MG63 (cell line): Measurements from ENCODE around the gene PPP1CA. TPM values are rescaled to one million over a fixed set of nuclear protein-coding genes. Genes with fewer than 3 reads are reported as not detected.
"Not testable (repeated sequence)": the region's sequence is repeated elsewhere in the genome, so short reads cannot be mapped to it uniquely, and the experiment has no call there.

Experiments
- DNase-seq: peaks from one replicate; pipeline ENCODE4 v3.0.0-alpha.2; 2020
- H3K27me3 ChIP-seq: fragments of 250-450 bp; sonication (Bioruptor Pico); 2 replicates; pipeline ENCODE4 v1.5.1; 2020; ENCODE audit warnings: mild to moderate bottlenecking, moderate library complexity
- H3K36me3 ChIP-seq: fragments of 250-450 bp; sonication (Bioruptor Pico); 2 replicates; pipeline ENCODE4 v1.5.1; 2020; ENCODE audit warnings: mild to moderate bottlenecking, moderate library complexity
- H3K4me3 ChIP-seq: fragments of 250-450 bp; sonication (Bioruptor Pico); 2 replicates; pipeline ENCODE4 v1.5.1; 2020; ENCODE audit warnings: mild to moderate bottlenecking, moderate library complexity
- H3K9me3 ChIP-seq: fragments of 250-450 bp; sonication (Bioruptor Pico); 2 replicates; pipeline ENCODE4 v1.5.1; 2020; ENCODE audit warnings: mild to moderate bottlenecking, moderate library complexity
- total RNA-seq: library from RNA; depleted of rRNA; stranded (reverse); fragments of >200 nt; shearing (Covaris generic); gene quantifications from 2 replicates; pipeline ENCODE4 v1.2.3, GENCODE V29; 2014; ENCODE audit warnings: low replicate concordance

The PPP1CA gene
- total RNA-seq, 1 experiment from 2014 or later, result 262 TPM

- no peak overlapping the region for H3K4me3 ChIP-seq
- H3K36me3 ChIP-seq, result peaks cover 38% of the 10 kb centered on the region
- no peaks in the 10 kb centered on the region for H3K27me3 ChIP-seq
- no peaks in the 10 kb centered on the region for H3K9me3 ChIP-seq
- DNase-seq, result no peak
These were observed 34.9 kb upstream of the PPP1CA start for GRCh38 chr11:67436459-67437081.

DNA sequence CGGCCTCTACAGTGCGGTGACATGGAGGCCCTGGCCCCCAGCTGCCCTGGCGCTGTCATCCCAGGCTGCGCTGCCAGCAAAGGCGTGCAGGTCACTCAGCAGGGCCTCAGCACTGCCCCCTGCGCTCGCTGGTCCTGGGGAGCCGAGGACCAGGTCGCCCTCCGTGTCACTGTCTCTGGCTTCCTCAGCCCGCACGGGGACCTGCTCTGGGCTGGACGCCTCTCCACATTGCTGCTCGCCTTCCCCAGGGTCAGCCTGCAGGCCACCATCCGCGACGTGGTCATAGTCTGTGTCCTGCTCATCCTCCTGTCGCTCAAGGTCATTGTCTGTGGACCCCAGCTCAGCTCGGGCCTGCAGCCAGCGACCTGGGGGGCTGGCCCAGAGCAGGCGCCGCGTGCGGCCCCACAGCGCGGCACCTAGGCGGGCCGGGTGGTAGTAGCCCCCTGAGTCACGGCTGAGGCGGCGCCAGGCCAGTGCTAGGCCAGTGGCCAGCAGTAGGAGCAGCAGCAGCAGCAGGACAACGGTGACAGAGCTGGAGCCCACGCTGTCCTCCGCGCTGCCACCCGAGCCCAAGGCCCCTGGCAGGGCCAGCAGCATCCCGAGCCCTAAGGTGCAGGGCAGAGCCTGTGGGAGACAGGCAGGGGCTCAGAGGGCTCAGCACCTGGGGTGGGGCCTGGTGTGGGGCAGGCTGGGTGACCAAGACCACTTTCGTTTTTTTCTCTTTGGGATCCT lies 34.2 kb upstream of the PPP1CA start:
- no peak overlapping the region for H3K4me3 ChIP-seq
- no peaks in the 10 kb centered on the region for H3K27me3 ChIP-seq
- no peaks in the 10 kb centered on the region for H3K9me3 ChIP-seq
- H3K36me3 ChIP-seq, result peaks cover 40% of the 10 kb centered on the region
- DNase-seq, result no peak

DNA sequence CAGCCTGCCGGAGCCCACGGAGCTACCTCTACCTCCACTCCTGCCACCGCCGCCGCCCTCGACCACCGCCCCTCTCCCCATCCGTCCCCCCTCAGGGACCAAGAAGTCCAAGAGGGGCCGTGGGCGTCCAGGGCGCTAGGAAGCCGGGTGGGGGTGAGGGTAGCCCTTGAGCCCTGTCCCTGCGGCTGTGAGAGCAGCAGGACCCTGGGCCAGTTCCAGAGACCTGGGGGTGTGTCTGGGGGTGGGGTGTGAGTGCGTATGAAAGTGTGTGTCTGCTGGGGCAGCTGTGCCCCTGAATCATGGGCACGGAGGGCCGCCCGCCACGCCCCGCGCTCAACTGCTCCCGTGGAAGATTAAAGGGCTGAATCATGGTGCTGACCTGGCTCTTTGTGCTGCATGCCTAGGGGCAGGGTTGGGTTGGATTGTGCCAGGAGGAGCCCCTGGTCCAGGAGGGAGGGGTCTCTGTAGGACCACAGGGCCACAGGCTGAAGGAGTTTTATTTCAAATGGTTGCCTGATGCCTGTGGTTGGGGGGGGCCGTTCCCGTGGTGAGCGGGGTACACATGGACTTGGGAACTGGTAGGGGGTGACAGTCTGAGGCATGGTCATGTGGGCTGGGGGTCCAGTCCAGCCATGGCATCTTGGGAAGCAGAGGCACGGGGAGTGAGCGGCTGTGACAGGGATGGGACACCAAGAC lies 33.5 kb upstream of the PPP1CA start:
- no peak for DNase-seq
- no peaks in the 10 kb centered on the region for H3K27me3 ChIP-seq
- no peak overlapping the region for H3K4me3 ChIP-seq
- H3K36me3 ChIP-seq, result peaks cover 46% of the 10 kb centered on the region
- H3K9me3 ChIP-seq, result no peaks in the 10 kb centered on the region

DNA sequence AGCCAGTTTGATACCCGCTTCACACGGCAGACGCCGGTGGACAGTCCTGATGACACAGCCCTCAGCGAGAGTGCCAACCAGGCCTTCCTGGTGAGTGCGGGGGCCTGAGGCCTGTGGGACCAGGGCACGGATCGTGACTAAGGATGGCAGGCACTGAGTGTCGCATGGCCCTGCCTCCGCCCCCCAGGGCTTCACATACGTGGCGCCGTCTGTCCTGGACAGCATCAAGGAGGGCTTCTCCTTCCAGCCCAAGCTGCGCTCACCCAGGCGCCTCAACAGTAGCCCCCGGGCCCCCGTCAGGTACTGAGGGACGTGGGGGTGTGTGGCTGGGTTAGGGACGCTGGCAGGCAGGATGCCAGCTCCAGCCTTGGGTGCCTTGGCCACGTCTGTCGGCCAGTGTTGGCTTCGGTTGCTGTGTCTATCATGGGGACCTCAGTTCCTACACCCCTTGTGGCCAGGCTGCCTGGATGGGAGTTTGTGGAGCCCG lies 32.8 kb upstream of the PPP1CA start:
- H3K36me3 ChIP-seq, result peaks cover 48% of the 10 kb centered on the region
- H3K9me3 ChIP-seq, result no peaks in the 10 kb centered on the region
- no peak overlapping the region for H3K4me3 ChIP-seq
- DNase-seq, result no peak
- no peaks in the 10 kb centered on the region for H3K27me3 ChIP-seq

DNA sequence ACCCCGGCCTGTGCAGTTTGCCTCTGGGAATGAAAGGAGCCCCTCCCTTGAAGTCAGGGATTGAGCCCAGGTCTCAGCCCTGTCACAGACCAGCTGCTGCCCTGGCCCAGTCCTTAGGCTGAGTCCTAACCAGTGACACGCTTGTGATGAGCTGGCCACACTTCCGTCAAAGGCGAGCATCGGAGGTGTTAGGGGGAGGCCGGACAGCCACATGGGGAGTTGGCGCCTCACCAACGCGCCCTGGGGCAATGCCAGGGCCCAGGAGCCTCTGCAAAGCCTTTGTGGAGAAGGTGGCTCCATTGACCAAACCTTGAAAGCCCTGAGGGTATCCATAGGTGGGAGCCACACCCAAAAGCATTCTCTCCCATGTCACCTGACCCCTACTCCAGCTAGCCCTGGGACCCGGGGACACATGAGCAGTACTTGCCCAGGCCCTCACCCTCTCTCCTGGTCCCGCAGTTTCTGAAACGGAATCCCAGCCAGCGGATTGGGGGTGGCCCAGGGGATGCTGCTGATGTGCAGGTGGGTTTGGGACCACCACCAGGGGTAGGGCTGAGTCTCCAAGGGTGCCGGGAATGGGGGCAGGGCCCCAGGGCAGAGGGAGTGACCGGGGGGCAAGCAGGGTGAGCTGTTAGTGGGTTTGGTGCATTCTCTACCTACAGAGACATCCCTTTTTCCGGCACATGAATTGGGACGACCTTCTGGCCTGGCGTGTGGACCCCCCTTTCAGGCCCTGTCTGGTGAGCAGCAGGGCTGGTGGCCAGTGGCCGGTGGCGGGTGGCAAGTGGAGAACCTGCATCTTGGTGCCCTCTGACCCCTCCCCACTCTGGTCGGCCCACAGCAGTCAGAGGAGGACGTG lies 32.1 kb upstream of the PPP1CA start:
- Histone ChIP-seq H3K36me3 (peaks cover 48% of the 10 kb centered on the region), H3K9me3 (no peaks in the 10 kb centered on the region)
- DNase-seq, result no peak

GRCh38 chr11:67432655-67433349 lies 31.1 kb upstream of the PPP1CA start:
- H3K36me3 ChIP-seq, result peaks cover 47% of the 10 kb centered on the region
- no peaks in the 10 kb centered on the region for H3K9me3 ChIP-seq
- no peak for DNase-seq
- no peaks in the 10 kb centered on the region for H3K27me3 ChIP-seq
- no peak overlapping the region for H3K4me3 ChIP-seq

More for the DNA sequence above, 32.1 kb upstream of the PPP1CA start:
- no peaks in the 10 kb centered on the region for H3K27me3 ChIP-seq
- H3K4me3 ChIP-seq, result no peak overlapping the region

DNA sequence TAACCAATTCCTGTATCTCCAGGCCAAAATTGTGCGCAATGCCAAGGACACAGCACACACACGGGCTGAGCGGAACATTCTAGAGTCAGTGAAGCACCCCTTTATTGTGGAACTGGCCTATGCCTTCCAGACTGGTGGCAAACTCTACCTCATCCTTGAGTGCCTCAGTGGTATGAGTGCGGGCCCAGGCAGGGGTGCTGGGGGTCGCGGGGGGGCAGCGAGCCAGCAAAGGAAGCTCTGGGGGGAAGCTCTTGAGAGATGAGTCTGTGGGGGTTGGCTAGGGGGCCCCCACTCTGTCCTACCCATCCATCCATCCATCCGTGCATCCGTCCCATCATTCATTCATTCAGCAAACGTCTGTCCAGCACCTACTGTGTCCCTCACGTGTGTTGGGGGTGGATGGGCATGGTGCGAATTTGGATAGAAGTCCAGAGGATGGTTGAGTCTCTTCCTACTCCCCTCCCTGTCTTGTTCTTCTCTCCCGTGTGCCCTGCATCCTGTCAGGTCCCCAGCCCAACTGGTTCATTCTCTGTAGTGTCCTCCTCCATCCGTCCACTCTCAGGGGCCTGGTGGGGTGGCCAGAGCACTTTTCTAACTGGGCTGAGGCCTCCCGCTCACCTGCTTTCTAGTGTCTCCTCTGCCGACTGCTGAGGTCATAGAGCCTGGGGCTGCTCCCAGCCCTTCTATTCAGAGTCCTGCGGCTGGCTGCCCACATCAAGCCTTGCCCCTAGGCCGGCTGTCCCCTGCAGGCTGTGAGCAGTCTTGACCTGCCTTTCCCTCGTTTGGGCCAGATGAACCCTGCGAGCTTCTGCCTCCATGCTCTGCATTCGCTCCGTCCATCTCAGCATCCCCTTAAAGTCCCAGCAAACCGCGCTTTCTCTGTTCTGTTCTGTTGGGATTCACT lies 29.9 kb upstream of the PPP1CA start:
- no peaks in the 10 kb centered on the region for H3K27me3 ChIP-seq
- no peak overlapping the region for H3K4me3 ChIP-seq
- no peak for DNase-seq
- H3K36me3 ChIP-seq, result peaks cover 45% of the 10 kb centered on the region
- no peaks in the 10 kb centered on the region for H3K9me3 ChIP-seq

- Histone ChIP-seq H3K27me3 (no peaks in the 10 kb centered on the region), H3K9me3 (no peaks in the 10 kb centered on the region), H3K36me3 (peaks cover 38% of the 10 kb centered on the region), H3K4me3 (peak overlapping the region; percentile 88)
- no peak for DNase-seq
These were observed 28.1 kb upstream of the PPP1CA start for GRCh38 chr11:67429722-67430121.

- no peaks in the 10 kb centered on the region for H3K9me3 ChIP-seq
- no peak for DNase-seq
These were observed 27.5 kb upstream of the PPP1CA start for GRCh38 chr11:67429038-67429668.

DNA sequence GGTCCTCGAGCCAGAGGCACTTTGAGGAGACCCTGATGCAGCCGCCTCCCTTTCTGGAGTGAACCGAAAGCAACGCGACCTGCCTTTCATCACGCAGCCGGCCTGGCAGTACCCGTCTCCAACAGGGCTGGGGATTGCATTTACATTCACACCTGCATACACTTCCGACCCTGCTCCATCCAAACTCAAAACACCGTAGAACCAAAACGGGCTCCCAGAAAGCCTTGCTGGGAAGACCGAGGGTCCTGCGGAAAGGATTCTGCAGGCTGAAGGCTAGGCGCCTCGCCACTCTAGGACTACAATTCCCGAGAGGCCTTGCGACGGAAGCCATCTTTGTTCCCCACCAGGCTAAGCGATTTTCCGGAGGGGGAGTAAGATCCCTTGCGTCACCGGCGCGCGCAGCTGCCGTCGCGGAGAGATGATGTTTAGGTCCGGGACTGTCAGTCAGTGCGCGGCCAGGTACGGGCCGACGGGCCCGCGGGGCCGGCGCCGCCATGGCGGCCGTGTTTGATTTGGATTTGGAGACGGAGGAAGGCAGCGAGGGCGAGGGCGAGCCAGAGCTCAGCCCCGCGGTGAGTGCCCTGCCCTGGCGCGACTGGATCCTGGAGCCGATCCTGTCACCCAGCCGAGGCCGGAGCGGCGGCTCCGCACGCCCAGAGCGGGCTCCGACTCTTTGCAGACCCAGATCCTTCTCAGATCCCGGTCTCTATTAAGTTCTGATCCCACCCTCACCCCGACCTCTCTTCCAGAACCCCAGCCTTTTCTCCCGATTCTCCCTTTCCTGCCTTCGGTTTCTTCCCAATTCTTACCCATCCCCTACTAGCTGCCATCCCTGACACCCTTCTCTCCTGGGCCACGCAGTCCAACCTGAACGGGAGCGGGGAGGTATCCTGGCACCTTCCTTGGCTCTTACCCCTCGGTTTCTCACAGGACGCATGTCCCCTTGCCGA lies 26.7 kb upstream of the PPP1CA start, which contains the start of gene RPS6KB2:
Gene RPS6KB2 (plus strand): TSS at position 443 of the 950 bp plus-strand sequence. CDS start 52 bp downstream, at position 495.
- peak; percentile 95 for DNase-seq
- Histone ChIP-seq H3K36me3 (peaks cover 29% of the 10 kb centered on the region), H3K27me3 (no peaks in the 10 kb centered on the region), H3K9me3 (no peaks in the 10 kb centered on the region), H3K4me3 (peak within 1 kb of the TSS; percentile 88)

More at GRCh38 chr11:67429038-67429668, 27.5 kb upstream of the PPP1CA start:
- H3K4me3 ChIP-seq, result peak overlapping the region; percentile 88
- no peaks in the 10 kb centered on the region for H3K27me3 ChIP-seq
- H3K36me3 ChIP-seq, result peaks cover 37% of the 10 kb centered on the region

DNA sequence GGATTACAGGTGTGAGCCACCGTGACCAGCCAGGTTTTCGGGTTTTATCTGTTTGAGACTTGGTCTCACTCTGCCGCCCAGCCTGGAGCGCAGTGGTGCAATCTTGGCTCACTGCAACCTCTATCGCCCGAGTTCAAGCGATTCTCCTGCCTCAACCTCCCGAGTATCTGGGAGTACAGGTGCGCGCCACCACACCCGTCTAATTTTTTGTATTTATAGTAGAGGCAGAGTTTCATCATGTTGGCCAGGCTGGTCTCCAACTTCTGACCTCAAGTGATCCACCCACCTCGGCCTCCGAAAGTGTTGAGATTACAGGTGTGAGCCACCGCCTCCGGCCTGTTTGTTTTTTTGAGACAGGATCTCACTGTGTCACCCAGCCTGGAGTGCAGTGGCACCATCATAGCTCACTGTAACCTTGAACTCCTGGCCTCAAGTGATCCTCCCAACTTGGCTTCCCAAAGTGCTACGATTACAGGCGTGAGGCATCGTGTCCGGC lies 25.8 kb upstream of the PPP1CA start:
- H3K36me3 ChIP-seq, result peaks cover 26% of the 10 kb centered on the region
- H3K27me3 ChIP-seq, result not testable (repeated sequence)

DNA sequence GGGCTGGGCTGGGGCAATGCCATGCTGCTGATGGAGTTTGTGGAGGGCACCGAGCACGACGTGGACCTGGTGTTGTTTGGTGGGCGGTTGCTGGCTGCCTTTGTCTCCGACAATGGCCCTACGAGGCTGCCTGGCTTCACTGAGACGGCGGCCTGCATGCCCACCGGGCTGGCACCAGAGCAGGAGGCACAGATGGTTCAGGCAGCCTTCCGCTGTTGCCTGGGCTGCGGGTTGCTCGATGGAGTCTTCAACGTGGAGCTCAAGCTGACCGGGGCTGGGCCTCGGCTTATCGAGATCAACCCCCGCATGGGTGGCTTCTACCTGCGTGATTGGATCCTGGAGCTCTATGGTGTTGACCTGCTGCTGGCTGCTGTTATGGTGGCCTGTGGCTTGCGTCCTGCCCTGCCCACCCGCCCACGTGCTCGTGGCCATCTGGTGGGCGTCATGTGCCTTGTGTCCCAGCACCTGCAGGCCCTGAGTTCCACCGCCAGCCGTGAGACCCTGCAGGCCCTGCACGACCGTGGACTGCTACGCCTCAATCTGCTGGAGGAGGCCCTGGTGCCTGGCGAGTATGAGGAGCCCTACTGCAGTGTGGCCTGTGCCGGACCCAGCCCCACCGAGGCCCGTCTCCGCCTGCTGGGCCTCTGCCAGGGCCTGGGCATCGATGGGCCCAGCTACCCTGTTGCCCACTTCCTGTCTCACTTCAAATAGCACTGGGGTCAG lies 22.4 kb upstream of the PPP1CA start:
- DNase-seq, result no peak
- H3K9me3 ChIP-seq, result no peaks in the 10 kb centered on the region
- H3K36me3 ChIP-seq, result no peaks in the 10 kb centered on the region
- no peaks in the 10 kb centered on the region for H3K27me3 ChIP-seq
- H3K4me3 ChIP-seq, result no peak overlapping the region

More for the DNA sequence above, 25.8 kb upstream of the PPP1CA start:
- H3K4me3 ChIP-seq, result peak overlapping the region; percentile 88
- H3K9me3 ChIP-seq, DNase-seq: not testable (repeated sequence)

GRCh38 chr11:67423466-67423865 lies 21.8 kb upstream of the PPP1CA start:
- H3K9me3 ChIP-seq, result no peaks in the 10 kb centered on the region
- no peaks in the 10 kb centered on the region for H3K27me3 ChIP-seq
- DNase-seq, result no peak
- no peaks in the 10 kb centered on the region for H3K36me3 ChIP-seq
- no peak overlapping the region for H3K4me3 ChIP-seq
